ENCODE results near the gene ENTPD1. TPM values are rescaled to one million over a fixed set of nuclear protein-coding genes. Genes with fewer than 3 reads are reported as not detected.
A peak's percentile ranks its signal among the peaks of the same experiment; 100 is the strongest.

Gene ENTPD1
- total and polyA plus RNA-seq, 10 of the 15 experiments (the other 5 are each of a cell fraction or from before 2014, with no cell fraction given), result 110 to 413 (median 161) TPM

DNA sequence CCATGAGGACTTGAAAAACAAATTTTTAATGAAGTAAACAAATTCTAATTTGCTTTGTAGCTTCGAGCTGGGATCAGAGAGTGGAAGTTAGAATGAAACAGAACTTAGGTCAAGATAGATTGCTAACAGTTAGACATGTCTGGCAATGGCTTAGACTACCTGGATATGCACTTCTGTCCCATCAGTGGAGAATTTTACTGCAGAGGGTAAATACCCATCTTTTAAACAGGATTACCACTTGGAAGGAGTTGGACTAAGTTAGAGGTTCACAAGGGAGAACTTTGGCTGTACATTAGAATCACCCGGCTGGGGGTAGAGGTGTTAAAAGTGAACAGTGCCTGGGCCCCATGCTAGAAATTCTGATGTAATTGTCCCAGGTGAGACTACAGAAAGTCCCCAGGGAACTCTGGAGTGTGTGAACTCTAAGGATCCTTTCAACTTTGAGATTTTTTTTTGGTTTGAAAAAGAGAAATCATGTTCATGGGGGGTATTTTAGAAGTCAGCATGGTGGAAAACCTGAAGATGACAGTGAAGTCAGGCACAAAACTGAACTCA lies 35.5 kb downstream of the ENTPD1 start:
- SMC1A ChIA-PET (ENCODE audit: uncharacterized antibody, unreplicated experiment), result interaction anchor here (0.7 to 27.8 kb wide), 10 partner anchors 9 to 499 kb away, joined by 3 to 795 read pairs (median 8); partner anchors contain the start of genes ENTPD1 and TCTN3
- in situ Hi-C loops (cut with MboI), result loop anchor here (5.0 kb wide), 1 partner anchor 41 kb away; no protein-coding TSS in a partner anchor
- POLR2A ChIA-PET, result interaction anchor here (3.1 to 18.6 kb wide), 4 partner anchors 8 to 42 kb away, joined by 20 to 451 read pairs (median 64); partner anchors contain the start of gene ENTPD1
- Histone ChIP-seq H4K20me1 (ENCODE audit: control insufficient read depth, insufficient read depth) (no peaks in the 10 kb centered on the region), H3K9me3 (replicated peaks; ENCODE audit: control insufficient read depth, insufficient read depth, low read length) (no peaks in the 10 kb centered on the region; the same call in 2 of the 3 replicates), H3K4me2 (ENCODE audit: control insufficient read depth, insufficient read depth) (peak overlapping the region; percentile 76), H3K27me3 (replicated peaks in 1 of 2; ENCODE audit: control insufficient read depth in 2 of 2, insufficient read depth in 2 of 2, low read length in 1 of 2) (no peaks in the 10 kb centered on the region), H3K27ac (ENCODE audit: control insufficient read depth, insufficient read depth) (peak overlapping the region; percentile 93), H3K4me1 (ENCODE audit: control insufficient read depth, insufficient read depth, low read length) (peaks cover 77% of the 10 kb centered on the region), H3K4me3 (no peak overlapping the region), H2AFZ (ENCODE audit: control insufficient read depth, low read depth, low read length) (no peak overlapping the region), H3K79me2 (ENCODE audit: control insufficient read depth, insufficient read depth, low read length) (peaks cover 98% of the 10 kb centered on the region), H3K36me3 (ENCODE audit: control insufficient read depth in 2 of 2, insufficient read depth in 2 of 2, low read length in 1 of 2) (peaks cover 2 to 5% of the 10 kb centered on the region in 2 experiments), H3K9ac (ENCODE audit: control insufficient read depth, insufficient read depth, low read length) (peak overlapping the region; percentile 64)
- FAIRE-seq (no peak), ATAC-seq (peak; percentile 52), DNase-seq (ENCODE audit: low read depth, low spot score) (peak; percentile 75)
- TSS peak; percentile 16 for BruUV-seq (replicated peaks)
- RAD21 ChIA-PET (ENCODE audit: unreplicated experiment), result interaction anchor here (0.6 to 9.6 kb wide), 12 partner anchors 7 to 499 kb away, joined by 3 to 141 read pairs (median 31); partner anchors contain the start of genes ENTPD1 and TCTN3
- WGBS (ENCODE audit: insufficient coverage, insufficient replicate concordance, low lambda C conversion rate, missing lambda C conversion rate), result 11% methylated on average over 2 of the region's 2 CpGs
- intact Hi-C loops (cut with micrococcal nuclease; ENCODE audit: unreplicated experiment), result loop anchor here (1.0 to 2.0 kb wide), 3 partner anchors 29 to 97 kb away; no protein-coding TSS in a partner anchor
- CTCF ChIA-PET, result interaction anchor here (1.0 to 3.5 kb wide), 6 partner anchors 34 to 98 kb away, joined by 6 to 28 read pairs (median 11); partner anchors contain the start of genes ENTPD1 and TCTN3
- TF ChIP-seq RAD21 (IDR thresholded peaks at IDR 0.05; ENCODE audit: insufficient read depth, low read depth, low read length) (0 out of 2 replicates have a peak, but pooled peaks have one; percentile 15), ZBED1 (IDR thresholded peaks at IDR 0.05; ENCODE audit: borderline replicate concordance) (peak; percentile 70; the same call in 1 of the 2 replicates), ETV6 (conservative IDR thresholded peaks at IDR 0.05 in 1 of 2, IDR thresholded peaks at IDR 0.05 in 1 of 2; ENCODE audit: borderline replicate concordance in 1 of 2, low read depth in 1 of 2) (peak in 1 of 2 experiments; percentile 24; a peak in 1 of 4 replicates), CREB1 (IDR thresholded peaks at IDR 0.05; ENCODE audit: low read depth) (peak; percentile 14; the same call in 1 of the 2 replicates), EP300 (IDR thresholded peaks at IDR 0.05; ENCODE audit: borderline replicate concordance in 1 of 2, control insufficient read depth in 1 of 2, low read depth in 2 of 2, low read length in 2 of 2) (peak; percentile 49 to 57; a peak in 2 of 4 replicates), FOXM1 (IDR thresholded peaks at IDR 0.05; ENCODE audit: low read depth, low read length) (peak; percentile 77; the same call in 1 of the 2 replicates), BHLHE40 (IDR thresholded peaks at IDR 0.05; ENCODE audit: borderline replicate concordance in 1 of 2, low read depth in 2 of 2, low read length in 1 of 2) (peak; percentile 24 to 47; a peak in 2 of 4 replicates), ZNF24 (IDR thresholded peaks at IDR 0.05) (0 out of 2 replicates have a peak, but pooled peaks have one; percentile 27), NR2C1 (IDR thresholded peaks at IDR 0.05) (no peak), ZNF207 (IDR thresholded peaks at IDR 0.05; ENCODE audit: borderline replicate concordance) (0 out of 2 replicates have a peak, but pooled peaks have one; percentile 46), HDAC2 (IDR thresholded peaks at IDR 0.05) (no peak), TBL1XR1 (IDR thresholded peaks at IDR 0.05; ENCODE audit: low read depth, low read length) (0 out of 2 replicates have a peak, but pooled peaks have one; percentile 53), MEF2B (IDR thresholded peaks at IDR 0.05; ENCODE audit: partially characterized antibody, poor library complexity, severe bottlenecking) (peak; percentile 100), NRF1 (conservative IDR thresholded peaks at IDR 0.05; ENCODE audit: low read depth, low read length) (no peak)
- TF ChIP-seq, protein P1, sequence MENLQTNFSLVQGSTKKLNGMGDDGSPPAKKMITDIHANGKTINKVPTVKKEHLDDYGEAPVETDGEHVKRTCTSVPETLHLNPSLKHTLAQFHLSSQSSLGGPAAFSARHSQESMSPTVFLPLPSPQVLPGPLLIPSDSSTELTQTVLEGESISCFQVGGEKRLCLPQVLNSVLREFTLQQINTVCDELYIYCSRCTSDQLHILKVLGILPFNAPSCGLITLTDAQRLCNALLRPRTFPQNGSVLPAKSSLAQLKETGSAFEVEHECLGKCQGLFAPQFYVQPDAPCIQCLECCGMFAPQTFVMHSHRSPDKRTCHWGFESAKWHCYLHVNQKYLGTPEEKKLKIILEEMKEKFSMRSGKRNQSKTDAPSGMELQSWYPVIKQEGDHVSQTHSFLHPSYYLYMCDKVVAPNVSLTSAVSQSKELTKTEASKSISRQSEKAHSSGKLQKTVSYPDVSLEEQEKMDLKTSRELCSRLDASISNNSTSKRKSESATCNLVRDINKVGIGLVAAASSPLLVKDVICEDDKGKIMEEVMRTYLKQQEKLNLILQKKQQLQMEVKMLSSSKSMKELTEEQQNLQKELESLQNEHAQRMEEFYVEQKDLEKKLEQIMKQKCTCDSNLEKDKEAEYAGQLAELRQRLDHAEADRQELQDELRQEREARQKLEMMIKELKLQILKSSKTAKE (IDR thresholded peaks at IDR 0.05; ENCODE audit: low read depth, poor library complexity, severe bottlenecking), result peak; percentile 64
- TF ChIP-seq, protein P2, sequence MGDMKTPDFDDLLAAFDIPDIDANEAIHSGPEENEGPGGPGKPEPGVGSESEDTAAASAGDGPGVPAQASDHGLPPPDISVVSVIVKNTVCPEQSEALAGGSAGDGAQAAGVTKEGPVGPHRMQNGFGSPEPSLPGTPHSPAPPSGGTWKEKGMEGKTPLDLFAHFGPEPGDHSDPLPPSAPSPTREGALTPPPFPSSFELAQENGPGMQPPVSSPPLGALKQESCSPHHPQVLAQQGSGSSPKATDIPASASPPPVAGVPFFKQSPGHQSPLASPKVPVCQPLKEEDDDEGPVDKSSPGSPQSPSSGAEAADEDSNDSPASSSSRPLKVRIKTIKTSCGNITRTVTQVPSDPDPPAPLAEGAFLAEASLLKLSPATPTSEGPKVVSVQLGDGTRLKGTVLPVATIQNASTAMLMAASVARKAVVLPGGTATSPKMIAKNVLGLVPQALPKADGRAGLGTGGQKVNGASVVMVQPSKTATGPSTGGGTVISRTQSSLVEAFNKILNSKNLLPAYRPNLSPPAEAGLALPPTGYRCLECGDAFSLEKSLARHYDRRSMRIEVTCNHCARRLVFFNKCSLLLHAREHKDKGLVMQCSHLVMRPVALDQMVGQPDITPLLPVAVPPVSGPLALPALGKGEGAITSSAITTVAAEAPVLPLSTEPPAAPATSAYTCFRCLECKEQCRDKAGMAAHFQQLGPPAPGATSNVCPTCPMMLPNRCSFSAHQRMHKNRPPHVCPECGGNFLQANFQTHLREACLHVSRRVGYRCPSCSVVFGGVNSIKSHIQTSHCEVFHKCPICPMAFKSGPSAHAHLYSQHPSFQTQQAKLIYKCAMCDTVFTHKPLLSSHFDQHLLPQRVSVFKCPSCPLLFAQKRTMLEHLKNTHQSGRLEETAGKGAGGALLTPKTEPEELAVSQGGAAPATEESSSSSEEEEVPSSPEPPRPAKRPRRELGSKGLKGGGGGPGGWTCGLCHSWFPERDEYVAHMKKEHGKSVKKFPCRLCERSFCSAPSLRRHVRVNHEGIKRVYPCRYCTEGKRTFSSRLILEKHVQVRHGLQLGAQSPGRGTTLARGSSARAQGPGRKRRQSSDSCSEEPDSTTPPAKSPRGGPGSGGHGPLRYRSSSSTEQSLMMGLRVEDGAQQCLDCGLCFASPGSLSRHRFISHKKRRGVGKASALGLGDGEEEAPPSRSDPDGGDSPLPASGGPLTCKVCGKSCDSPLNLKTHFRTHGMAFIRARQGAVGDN (IDR thresholded peaks at IDR 0.05), result peak; percentile 64
